Endothelial cell of umbilical vein (primary cell): ENCODE measurements around the gene OVOL1. TPM values are rescaled to one million over a fixed set of nuclear protein-coding genes. Genes with fewer than 3 reads are reported as not detected.

ENCODE experiments used
- BruUV-seq: library from RNA; stranded (reverse); fragments of 400-500 nt; replicated peaks from 2 replicates; lab custom pipeline; 2021; lab: Mats Ljungman, UMichigan
- CTCF ChIA-PET: fragments of 300-600, 350-600 bp; sonication (Branson Sonifier 250); formaldehyde crosslinking; loops from one replicate; lab custom pipeline; 2021; ENCODE audit warnings: antibody characterized with exemption, inconsistent platforms; lab: Charles Lee
- POLR2A ChIA-PET: fragments of 300-600, 350-600 bp; sonication (Branson Sonifier 250); formaldehyde crosslinking; loops from one replicate; lab custom pipeline; 2021; ENCODE audit warnings: antibody characterized with exemption, inconsistent platforms; lab: Charles Lee
- DNase-seq: peaks from one replicate; pipeline ENCODE4 v3.0.0-alpha.2; 2011; ENCODE audit warnings: low read depth, low spot score
- FAIRE-seq: peaks from 2 replicates; lab custom pipeline; 2011; peaks lifted over from hg19 to GRCh38; lab: Jason Lieb, UNC
- H2AFZ ChIP-seq: 2 replicates; pipeline ENCODE4 v1.6.0; 2012; ENCODE audit warnings: low read depth, low read length, control low read depth, inconsistent platforms
- H3K27ac ChIP-seq: 2 replicates; pipeline ENCODE4 v1.5.1; 2011; ENCODE audit warnings: low read depth, mild to moderate bottlenecking, control low read depth, low read length, moderate library complexity; ENCODE audit not compliant: insufficient read depth
- H3K27me3 ChIP-seq, 2 experiments: 2 replicates each; pipeline versions ENCODE4 v1.6.0 to v1.6.1; 2011; ENCODE audit warnings: low read length in 2 of 2, mixed read lengths in 1 of 2; ENCODE audit not compliant: control insufficient read depth in 2 of 2, insufficient read depth in 2 of 2
- H3K36me3 ChIP-seq, 2 experiments: 2 replicates in 1 of 2; 3 replicates in 1 of 2; pipeline ENCODE4 v1.5.1; 2011; ENCODE audit warnings: low read length in 2 of 2, mild to moderate bottlenecking in 1 of 2, moderate library complexity in 1 of 2; ENCODE audit not compliant: control insufficient read depth in 2 of 2, insufficient read depth in 2 of 2; ENCODE audit errors: extremely low read depth in 1 of 2
- H3K4me1 ChIP-seq: 3 replicates; pipeline ENCODE4 v1.5.1; 2011; ENCODE audit warnings: mild to moderate bottlenecking, low read length; ENCODE audit not compliant: control insufficient read depth, insufficient read depth; ENCODE audit errors: extremely low read depth
- H3K4me2 ChIP-seq: 2 replicates; pipeline ENCODE4 v1.6.1; 2011; ENCODE audit warnings: low read length, control low read depth, mixed read lengths; ENCODE audit not compliant: insufficient read depth
- H3K4me3 ChIP-seq, 3 experiments: fragments of 200-600 bp in 1 of 3; sonication (generic), shearing (Covaris generic) in 1 of 3; replicated peaks in 1 of 3; 2 replicates each; pipeline ENCODE4 v1.5.1; 2011 to 2016; ENCODE audit warnings: control low read depth in 3 of 3, low read length in 3 of 3, mild to moderate bottlenecking in 2 of 3, inconsistent platforms in 1 of 3, low read depth in 1 of 3, moderate library complexity in 1 of 3; ENCODE audit not compliant: insufficient read depth in 1 of 3
- H3K79me2 ChIP-seq: 2 replicates; pipeline ENCODE4 v1.6.0; 2012; ENCODE audit warnings: low read length, inconsistent platforms; ENCODE audit not compliant: control insufficient read depth, insufficient read depth
- H3K9ac ChIP-seq: replicated peaks from 2 replicates; pipeline ENCODE3; 2011; ENCODE audit warnings: low read length, control low read depth; ENCODE audit not compliant: insufficient read depth; ENCODE audit errors: extremely low read depth
- H3K9me1 ChIP-seq: replicated peaks from 3 replicates; pipeline ENCODE4 v1.6.0; 2011; ENCODE audit warnings: mild to moderate bottlenecking, low read length; ENCODE audit not compliant: control insufficient read depth, insufficient read depth; ENCODE audit errors: extremely low read depth
- H3K9me3 ChIP-seq: replicated peaks from 2 replicates; pipeline ENCODE4 v1.5.1; 2012; ENCODE audit warnings: low read length, inconsistent platforms; ENCODE audit not compliant: control insufficient read depth, insufficient read depth
- H4K20me1 ChIP-seq: replicated peaks from 2 replicates; pipeline ENCODE3; 2011; ENCODE audit warnings: mild to moderate bottlenecking, low read length; ENCODE audit not compliant: control insufficient read depth, insufficient read depth; ENCODE audit errors: extremely low read depth
- EZH2 ChIP-seq: IDR thresholded peaks from 2 replicates; pipeline ENCODE4 v1.6.1; 2012; ENCODE audit warnings: borderline replicate concordance, low read depth, mild to moderate bottlenecking, moderate library complexity, low read length, inconsistent platforms; ENCODE audit not compliant: severe bottlenecking
- FOS ChIP-seq: IDR thresholded peaks from 2 replicates; pipeline ENCODE4 v1.6.1; 2011; ENCODE audit warnings: mild to moderate bottlenecking, low read length, moderate library complexity, borderline replicate concordance; ENCODE audit not compliant: insufficient read depth
- MYC ChIP-seq: IDR thresholded peaks from one replicate; pipeline ENCODE4 v1.6.1; 2011; ENCODE audit warnings: mild to moderate bottlenecking, low read depth, low read length
- dilution Hi-C: fragments of 300-500 bp; cut with MboI; formaldehyde crosslinking; loops from one replicate; pipeline ENCODE4 v1.15.0; 2019; ENCODE audit warnings: low sequenced_read_pairs; ENCODE audit not compliant: extremely low pct_ligation_motif_present
- intact Hi-C: fragments of 100-400 bp; cut with micrococcal nuclease; formaldehyde crosslinking; loops from one replicate; pipeline ENCODE4 v1.10.0; 2022
- polyA plus RNA-seq, 4 experiments: library from polyadenylated mRNA; depleted of rRNA in 3 of 4; stranded (reverse) in 3 of 4; unstranded in 1 of 4; fragments of >200 nt; gene quantifications; 2 replicates each; pipeline versions ENCODE4 v1.2.1 to v1.2.3, GENCODE V29; 2011 to 2012; ENCODE audit warnings: missing spikeins in 1 of 4
- total RNA-seq: library from RNA; stranded (reverse); gene quantifications from 2 replicates; pipeline ENCODE4 v1.2.3, GENCODE V29; 2021
- TF ChIP-seq, protein P1 (sequence below), 2 donors: IDR thresholded peaks; 1 replicate in 1 of 2; 2 replicates in 1 of 2; pipeline ENCODE4 v1.5.1; 2011; ENCODE audit warnings: low read length in 2 of 2, mild to moderate bottlenecking in 2 of 2, moderate library complexity in 2 of 2, control low read depth in 1 of 2, inconsistent platforms in 1 of 2, low read depth in 1 of 2; ENCODE audit not compliant: insufficient read depth in 1 of 2; ENCODE audit errors: extremely low read depth in 1 of 2

OVOL1 gene
- total and polyA plus RNA-seq, 2 donors (not counting 3 experiments of a cell fraction or from before 2014, with no cell fraction given) = not detected

DNA sequence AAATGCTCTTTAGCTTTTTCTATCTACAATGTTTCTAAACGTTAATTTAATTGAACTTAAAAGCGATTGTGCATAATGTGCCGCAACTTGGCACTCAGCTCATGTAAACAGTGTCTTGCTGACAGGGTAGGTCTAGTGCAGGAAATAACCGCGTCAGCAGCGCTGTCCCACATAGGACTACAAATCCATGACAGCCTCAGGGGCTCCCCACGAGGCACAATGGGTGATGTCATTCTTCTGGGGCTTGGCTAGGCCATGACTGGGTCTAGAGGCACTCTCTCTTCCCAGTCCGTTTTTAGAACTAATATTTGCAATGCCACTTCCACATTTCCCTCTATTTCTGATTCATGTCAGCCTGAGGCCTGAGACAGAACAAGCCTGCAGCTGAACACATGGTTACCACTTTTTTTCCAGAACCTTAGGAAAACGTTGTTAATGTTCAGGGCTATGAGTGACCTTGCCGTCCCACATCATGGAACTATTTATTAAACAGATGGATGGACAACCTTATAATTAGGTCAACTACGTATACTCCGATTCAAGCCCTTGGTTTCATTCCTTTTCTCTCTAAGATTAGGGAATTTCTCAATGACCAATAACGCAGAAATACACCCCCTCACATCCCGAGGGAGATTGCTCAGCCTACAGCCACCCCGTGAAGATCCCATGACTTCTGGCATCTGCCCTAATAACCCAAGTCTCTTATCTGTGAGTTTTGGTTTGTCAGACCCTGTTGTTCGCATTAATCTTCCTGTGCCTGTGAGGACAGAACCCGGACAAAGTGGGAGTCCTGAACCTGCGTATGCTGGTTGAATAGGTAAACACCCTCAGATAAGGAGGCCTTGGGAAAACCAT lies 27.5 kb downstream of the OVOL1 start:
- dilution Hi-C loops (no loop called here), intact Hi-C loops (no loop called here)
- ChIA-PET CTCF (interaction anchor here (1.4 to 6.5 kb wide), 4 partner anchors 9 to 35 kb away, joined by 7 to 109 read pairs (median 18); partner anchors contain the start of gene AP5B1), POLR2A (no interaction called here)
- Histone ChIP-seq H3K27ac (no peak overlapping the region), H3K9ac (no peak overlapping the region), H3K4me3 (no peak overlapping the region), H3K79me2 (no peaks in the 10 kb centered on the region), H3K4me1 (no peaks in the 10 kb centered on the region), H2AFZ (no peak overlapping the region), H3K36me3 (no peaks in the 10 kb centered on the region), H3K27me3 (peaks cover 7 to 9% of the 10 kb centered on the region in 2 experiments), H3K4me2 (no peak overlapping the region), H3K9me1 (no peaks in the 10 kb centered on the region), H4K20me1 (no peaks in the 10 kb centered on the region), H3K9me3 (no peaks in the 10 kb centered on the region)
- FAIRE-seq = no peak
- no peak for DNase-seq
- BruUV-seq = no TSS peak
- TF ChIP-seq, protein P1, sequence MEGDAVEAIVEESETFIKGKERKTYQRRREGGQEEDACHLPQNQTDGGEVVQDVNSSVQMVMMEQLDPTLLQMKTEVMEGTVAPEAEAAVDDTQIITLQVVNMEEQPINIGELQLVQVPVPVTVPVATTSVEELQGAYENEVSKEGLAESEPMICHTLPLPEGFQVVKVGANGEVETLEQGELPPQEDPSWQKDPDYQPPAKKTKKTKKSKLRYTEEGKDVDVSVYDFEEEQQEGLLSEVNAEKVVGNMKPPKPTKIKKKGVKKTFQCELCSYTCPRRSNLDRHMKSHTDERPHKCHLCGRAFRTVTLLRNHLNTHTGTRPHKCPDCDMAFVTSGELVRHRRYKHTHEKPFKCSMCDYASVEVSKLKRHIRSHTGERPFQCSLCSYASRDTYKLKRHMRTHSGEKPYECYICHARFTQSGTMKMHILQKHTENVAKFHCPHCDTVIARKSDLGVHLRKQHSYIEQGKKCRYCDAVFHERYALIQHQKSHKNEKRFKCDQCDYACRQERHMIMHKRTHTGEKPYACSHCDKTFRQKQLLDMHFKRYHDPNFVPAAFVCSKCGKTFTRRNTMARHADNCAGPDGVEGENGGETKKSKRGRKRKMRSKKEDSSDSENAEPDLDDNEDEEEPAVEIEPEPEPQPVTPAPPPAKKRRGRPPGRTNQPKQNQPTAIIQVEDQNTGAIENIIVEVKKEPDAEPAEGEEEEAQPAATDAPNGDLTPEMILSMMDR (IDR thresholded peaks at IDR 0.05; ENCODE audit: extremely low read depth in 1 of 2, insufficient read depth in 1 of 2, low read depth in 1 of 2, low read length in 2 of 2) = no peak
- TF ChIP-seq FOS (no peak), EZH2 (no peak), MYC (no peak)
